HL-60/S4 (cell line): ENCODE measurements around the gene NRSN1.

ENCODE experiments used
- in situ Hi-C: fragments of 300-500 bp; cut with MboI; formaldehyde crosslinking; loops from 2 replicates; pipeline ENCODE4 v1.14.3; 2022; ENCODE audit warnings: low sequenced_read_pairs

NRSN1 gene, protein sequence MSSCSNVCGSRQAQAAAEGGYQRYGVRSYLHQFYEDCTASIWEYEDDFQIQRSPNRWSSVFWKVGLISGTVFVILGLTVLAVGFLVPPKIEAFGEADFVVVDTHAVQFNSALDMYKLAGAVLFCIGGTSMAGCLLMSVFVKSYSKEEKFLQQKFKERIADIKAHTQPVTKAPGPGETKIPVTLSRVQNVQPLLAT

DNA sequence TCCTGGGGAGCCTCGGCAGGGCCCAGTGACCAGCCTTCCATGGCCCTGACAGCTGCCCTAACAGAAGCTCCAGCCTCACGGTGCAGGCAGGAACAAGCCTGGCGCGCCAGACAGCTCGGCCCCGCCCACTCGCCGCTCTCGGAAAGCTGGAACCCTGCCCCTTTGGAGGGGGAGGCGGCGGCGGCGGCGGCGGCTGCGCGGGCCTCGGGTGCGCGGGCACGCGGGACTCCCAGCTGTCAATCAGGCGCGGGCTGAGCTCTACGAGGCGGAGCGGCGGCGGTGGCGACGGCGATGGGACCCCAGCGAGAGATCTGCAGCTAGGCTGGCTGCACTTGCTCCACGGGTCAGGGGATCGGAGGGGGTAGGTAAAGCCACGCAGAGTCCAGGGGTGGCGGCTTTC is at the start of gene NRSN1:
NRSN1 (plus strand) TSS at position 236 of the 400 bp plus-strand sequence. CDS start 8,113 bp downstream, outside the sequence.
- in situ Hi-C loops: no loop called here

DNA sequence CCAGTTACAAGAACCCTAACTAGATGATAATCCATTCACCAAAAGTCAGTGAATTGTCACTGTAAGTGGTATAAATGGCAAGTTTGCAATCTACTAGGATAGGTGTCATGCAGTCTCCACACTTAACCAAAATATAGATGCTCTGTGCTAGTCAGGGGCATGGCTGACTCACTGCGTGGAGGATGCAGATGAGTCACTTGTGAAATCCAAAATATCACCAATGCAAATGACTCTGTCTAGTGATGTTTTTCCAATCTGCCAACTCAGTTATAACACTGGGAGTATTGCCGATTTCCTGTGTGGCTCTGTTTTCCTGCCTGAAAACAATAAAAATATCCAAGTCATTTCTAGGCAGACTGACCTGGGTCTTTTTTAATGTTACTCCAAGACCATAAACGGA is 47.8 kb upstream of the NRSN1 start:
- in situ Hi-C loops: no loop called here

DNA sequence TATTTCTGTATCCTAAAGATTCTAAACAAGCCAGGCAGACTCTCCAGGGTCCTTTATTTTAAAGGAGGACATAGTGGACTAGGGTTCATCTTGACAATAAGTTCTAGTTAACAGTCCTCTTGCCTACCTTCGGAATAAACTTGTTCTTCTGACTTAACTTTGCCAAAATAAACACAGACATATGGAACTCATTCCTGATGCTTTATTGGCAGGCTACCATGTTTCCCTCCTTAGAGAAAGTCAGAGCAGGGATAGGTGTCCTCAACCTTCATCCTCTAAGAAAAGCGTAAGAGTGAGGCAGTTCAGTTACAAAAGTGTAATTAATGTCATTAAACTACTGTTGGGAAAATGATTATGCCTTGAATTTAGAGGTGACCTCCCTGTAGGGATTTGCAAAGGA is 46.9 kb upstream of the NRSN1 start:
- in situ Hi-C loops: no loop called here

DNA sequence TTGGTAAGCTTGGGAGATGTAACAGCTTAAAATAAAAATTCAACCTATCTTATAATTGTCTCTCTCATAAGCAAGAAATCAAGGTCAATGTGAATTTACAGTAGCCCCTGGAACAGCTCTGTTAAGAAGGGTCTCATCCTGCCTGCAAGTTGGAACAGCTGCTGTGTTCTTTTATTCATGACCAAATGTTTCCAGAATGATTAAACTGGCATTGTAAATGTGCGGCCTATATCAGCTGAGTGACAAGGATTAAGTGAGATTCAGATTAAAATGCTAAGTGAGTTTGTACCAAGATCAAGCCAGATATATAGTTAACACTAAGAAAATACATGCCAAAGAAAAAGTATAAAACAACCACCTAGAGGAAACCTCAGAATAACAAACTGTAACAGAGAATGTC is 45.3 kb upstream of the NRSN1 start:
- in situ Hi-C loops: no loop called here

DNA sequence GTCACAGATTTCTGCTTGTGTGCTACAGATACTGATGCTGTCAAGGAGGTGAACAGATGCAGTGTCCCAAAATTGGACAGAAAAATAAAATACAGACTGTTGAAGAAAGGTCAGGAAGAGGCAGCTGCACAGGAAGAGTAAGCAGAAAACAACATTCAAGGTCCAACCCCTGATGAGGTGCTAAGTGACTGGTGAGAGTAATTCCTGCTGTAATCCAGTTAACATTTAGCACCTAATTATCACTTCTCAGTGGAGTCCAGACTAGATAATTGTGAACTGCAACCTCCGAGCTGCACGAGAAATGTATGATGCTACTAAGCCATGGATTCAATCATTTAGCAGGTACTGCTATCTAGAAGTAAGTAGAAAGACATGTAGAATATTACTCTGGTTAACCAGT is 36.3 kb upstream of the NRSN1 start:
- in situ Hi-C loops: no loop called here

DNA sequence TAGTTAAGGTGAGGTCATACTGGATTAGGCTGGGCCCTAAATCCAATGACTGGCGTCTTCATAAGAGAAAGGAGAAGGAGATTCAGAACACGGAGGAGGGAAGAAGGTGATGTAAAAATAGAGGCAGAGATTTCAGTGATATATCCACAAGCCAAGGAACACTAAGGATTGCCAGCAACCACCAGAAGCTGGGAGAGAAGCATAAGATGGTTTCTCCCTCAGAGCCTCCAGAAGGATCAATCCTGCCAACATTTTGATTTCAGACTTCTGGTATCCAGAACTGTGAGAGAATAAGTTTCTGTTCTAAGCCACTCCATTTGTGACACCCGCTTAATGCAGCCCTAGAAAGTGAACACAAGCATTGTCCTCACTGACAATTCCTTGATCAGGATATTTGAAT is 33.6 kb upstream of the NRSN1 start:
- in situ Hi-C loops: no loop called here

DNA sequence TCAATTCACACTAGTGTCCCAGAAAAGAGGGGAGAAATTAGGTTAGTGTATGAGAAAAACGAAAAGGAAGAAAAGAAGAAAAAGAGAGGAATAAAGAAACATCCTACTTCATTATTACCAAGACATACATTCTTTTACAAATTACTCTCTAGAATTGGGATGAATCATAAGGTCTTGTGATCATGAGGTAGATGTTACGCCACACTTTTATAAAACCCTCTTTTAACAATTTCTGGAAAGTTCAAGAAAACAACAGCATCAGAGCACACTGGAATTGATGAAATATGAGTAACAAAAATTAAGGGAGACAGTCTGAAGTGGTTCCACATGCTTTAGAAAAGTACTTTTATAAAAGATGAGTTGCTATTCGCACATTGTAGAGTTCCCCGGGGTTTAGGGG is 32.6 kb upstream of the NRSN1 start:
- in situ Hi-C loops: no loop called here

DNA sequence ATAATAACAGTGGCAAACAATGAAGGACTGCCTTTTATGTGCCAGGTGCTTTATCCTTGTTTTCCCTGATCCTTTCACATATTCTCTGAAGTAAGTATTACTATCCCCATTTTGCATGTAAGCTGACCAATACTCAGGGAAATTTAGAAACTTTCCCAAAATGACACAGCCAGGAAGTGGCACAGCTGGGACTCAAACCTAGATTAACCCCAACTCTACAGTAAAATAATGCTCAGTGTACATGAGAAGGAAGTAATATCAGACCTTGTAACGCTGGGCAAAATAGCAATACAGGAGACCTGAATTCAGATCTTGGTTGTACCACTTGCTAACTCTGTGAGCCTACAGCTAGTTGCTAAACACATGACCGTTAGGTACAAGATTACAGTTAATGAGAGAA is 26.8 kb upstream of the NRSN1 start:
- in situ Hi-C loops: no loop called here

DNA sequence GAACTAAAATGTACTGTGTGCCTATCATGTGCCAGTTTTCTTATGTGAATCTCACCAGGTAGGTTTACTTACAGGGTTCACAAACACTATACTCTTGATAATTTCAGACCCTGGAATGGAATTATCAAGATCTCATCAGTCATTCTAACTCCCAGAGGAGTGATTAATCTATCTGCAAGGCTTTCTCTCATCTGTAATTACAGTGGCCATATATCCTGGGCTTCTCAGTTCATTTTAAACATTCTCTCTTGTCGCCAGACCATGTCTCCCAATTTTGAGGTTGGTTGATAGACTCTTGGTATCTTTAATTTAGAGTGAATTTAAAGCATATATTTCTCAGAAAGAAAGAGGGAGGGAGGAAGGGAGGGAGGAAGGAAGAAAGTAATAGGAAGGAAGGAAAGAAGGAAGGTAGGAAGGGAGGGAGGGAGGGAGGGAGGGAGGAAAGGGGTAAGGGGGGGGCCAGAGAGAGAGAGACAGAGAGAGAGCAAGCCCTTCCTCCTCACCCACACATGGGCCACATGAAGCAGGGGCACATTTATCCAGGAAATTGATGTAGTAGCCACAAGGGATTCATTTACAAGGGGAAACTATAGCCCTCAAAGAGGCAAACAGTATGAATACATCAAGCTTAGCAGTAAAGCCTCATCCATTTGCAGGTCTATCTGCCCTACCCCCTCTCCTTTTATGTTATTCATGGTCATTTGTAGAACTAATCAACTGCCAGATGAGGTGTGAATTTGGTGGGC is 25.8 kb upstream of the NRSN1 start:
- in situ Hi-C loops: no loop called here

DNA sequence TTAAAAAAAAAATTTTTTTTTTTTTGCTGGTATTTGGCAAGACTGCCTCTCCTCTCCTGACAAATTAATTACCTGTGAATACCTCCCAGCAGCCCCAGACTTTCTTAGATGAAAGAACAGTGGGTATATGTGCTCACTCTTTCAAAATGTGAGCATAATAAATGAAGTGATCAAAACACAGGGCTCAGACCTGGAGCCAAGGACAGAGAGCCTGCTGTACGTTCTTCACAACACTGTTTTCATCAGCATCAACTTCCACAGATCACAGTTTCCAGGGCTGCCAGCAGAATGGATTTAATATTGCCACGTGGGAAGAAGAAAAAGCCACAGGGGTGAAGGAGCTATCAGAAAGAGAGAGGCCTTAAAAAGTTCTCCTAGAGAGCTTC is 25.3 kb upstream of the NRSN1 start:
- in situ Hi-C loops: no loop called here

DNA sequence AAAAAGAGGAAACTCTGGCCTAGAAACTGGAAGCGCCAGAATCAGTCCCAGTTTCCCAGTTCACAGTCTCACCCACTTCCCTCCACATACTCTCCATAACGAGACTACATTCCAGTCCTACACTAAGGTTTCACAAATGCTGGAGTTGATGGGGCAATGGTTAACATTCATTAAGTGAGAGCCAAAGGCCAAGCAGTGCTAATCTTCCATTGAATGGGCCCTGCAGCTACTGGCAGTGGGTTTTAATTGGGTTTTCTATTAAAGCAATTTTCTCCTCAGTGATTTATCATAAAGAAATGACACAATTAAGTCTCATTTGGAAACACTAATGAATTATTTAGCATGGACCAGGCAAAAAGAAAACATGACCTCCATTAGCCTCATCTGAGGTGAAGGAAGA is 20.8 kb upstream of the NRSN1 start:
- in situ Hi-C loops: no loop called here

DNA sequence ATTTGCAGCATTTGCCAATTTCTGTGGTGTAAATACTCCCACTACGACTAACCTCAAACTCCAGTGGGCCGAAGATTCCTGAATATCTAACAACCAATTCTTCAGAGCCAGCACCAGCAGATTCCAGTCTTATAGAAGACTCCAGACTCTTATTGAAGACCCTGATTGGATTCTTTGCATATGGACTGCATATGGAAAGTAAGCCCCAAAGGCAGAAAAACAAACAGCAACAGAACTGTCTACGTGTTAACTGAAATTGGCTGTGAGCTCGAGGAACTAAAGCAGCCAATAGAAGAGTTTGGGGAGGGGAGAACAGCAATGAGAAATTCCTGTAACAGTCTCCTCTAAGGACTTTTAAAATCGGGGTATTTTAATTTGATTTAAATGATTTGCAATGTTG is 19.7 kb upstream of the NRSN1 start:
- in situ Hi-C loops: no loop called here

DNA sequence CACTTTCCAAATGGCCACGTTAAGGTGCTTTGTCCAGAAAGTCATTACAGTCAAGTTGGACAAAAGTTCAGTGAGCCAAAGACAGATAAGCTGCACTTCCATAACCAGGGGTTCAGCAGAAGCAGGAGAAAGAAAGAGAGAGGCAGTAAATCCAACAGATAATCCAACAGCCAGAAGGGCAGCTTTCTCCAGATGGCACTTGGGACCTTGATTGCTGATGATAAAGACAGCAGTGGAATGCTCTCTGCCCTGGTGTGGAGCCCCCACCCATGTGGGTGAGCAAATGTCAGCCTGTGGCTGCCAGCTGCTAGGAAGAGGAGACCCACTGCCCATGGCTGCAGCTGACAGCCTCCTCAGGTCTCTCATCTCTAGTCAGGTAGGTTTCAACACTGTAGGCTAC is 18.7 kb upstream of the NRSN1 start:
- in situ Hi-C loops: no loop called here

DNA sequence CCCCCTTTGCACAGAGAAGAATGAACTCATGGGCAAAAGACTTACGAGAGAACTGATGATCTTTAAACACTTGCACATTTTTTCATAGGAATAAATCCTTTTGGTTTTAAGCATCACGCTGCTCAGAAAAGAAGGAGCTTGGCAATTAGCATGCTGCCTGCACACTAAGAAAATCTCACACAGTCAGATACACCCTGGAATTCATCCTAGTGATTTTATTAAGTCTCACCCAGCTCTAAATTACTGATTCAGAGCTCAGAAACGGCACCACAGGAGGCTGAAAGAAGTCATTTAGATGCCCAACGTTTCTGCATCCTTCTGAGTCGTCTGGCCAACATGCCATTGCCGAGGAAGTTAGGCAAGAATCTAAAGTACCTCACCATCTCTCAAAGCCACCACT is 18.0 kb upstream of the NRSN1 start:
- in situ Hi-C loops: no loop called here

DNA sequence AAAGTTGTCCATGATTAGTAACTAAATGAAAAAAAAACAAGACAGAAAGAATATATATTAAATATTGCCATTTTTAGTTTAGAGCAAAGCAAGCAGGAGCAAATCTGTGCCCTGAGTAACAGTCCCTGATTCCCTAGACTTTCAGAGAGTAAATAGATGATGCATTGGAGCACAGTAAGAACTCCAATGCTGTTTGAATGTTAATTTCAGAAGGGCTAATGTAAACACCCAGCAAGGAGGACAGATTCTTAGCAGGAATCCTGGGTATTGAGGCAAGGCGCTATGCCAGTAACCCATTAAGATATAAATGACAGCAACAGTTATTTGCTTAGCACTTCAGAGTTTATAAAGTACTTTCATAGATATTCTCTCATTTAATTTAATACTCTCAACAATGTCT is 15.6 kb upstream of the NRSN1 start:
- in situ Hi-C loops: no loop called here

DNA sequence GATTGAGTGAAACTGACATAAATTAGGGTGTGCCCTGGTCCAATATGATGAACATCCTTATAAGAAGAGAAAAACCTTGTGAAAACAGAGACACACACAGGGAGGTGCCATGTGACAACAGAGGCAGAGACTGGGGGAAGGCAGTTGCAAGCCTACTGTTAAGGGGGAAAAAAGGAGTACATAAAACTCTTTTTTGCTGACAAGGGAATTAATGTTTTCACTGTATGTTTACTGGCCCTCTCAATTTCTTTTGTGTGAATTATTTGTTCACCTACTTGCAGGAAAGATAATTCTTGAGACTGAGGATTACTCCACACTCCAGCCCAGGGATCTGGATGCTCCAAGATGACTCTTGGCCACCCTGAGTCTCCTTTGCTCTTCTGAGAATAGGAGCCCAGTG is 12.1 kb upstream of the NRSN1 start:
- in situ Hi-C loops: no loop called here

DNA sequence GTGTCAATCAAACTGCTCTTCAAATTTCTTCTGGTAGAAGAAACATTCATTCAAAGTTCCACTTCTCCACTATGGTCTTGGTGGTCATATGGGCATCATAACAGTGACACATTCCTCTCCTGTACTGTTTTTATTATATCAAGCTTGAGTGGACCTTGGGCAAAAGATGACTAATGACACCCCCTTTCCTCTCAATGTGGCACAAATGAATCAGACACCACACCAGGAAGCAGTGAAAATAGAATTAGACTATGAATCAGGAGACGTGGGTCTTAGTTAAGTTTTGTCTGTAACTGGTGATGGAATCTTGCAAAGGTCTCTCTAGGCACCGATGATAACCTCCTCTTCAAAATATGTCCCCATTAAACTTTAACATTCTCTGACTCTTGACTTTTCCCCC is 9.0 kb upstream of the NRSN1 start:
- in situ Hi-C loops: no loop called here

DNA sequence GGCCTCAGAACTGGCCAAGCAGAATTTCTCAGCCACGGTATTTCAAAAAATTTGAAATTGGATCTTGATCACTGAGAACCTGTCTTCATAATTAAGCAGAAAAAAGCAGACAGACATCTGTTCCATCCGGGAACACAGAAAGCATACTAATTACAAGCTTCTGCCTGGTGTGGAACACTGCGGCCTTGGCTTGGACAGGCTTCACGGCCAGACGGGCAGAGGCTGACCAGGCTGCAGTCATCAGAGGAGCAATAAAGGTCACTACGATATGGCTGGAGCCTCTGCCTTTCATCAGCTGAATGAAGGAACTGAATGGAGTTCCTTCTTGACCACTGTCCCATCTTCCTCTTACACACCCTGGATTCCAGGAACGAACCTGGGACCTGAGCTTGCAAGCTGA is 3.9 kb upstream of the NRSN1 start:
- in situ Hi-C loops: no loop called here

DNA sequence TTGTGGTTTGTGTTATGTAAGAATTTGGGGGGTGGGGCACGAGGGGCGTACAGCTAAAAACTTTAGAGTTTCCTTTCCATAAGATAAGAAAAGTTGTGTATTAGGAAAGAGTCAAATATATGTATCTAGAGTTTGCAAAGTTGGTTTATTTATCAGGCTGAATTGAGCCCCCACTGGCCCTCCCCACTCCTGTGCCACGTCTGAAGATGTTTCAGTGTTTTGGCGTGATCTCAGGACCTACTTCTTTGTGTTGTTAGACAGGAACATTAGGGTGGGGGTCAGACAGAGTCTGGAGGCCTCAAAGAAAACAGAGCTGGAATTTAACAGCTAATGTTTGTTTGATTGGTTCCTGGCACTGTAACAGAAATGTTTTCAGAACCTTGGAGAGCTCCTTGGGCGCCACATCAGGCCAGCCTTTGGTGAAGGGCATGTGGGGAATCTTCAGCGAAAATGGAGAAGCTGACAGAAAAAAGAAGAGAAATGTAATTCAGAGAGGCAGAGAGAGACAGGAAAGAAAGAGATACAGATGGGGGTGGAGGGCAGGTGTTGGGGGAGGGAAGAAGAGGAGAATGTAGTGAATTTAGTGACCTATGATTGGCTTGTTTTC is 674 bp downstream of the NRSN1 start:
- in situ Hi-C loops: no loop called here

DNA sequence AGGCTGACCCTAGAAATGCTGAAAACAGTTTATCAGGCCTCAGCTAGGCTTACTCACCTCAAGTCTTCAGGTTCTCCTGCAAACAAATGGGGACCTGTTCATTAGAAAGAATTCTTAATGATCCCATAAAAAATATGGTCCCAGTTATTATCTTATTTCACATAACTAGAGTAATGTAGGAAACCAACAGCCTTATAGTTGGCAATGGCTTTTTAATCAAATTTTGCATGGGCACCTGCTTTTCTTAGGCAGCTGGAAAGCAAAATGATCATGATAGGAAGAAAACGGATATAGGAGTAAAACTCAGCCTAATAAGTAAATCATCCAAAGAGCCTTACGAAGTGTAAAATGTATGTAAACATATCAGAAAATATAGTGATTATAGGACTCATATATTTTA is 1.3 kb downstream of the NRSN1 start:
- in situ Hi-C loops: no loop called here

DNA sequence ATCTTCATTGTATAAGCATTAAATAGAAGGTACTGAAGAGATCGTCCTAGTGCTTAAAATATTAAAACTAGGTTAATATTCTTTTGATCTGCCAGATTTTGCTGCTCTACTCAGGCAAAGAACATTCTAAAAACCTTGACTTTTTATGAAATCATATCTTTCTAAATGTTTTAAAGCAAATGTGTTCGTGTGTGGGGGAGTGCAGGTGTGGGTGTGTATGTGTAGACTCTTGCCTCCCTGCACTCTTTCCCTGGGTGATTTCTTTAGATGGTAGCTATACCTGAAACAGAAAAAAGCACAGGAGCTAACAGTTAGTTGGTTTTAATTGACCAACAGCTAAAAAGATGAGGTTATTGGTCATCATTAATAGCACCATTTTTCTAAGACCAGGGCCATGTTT is 5.7 kb downstream of the NRSN1 start:
- in situ Hi-C loops: no loop called here

DNA sequence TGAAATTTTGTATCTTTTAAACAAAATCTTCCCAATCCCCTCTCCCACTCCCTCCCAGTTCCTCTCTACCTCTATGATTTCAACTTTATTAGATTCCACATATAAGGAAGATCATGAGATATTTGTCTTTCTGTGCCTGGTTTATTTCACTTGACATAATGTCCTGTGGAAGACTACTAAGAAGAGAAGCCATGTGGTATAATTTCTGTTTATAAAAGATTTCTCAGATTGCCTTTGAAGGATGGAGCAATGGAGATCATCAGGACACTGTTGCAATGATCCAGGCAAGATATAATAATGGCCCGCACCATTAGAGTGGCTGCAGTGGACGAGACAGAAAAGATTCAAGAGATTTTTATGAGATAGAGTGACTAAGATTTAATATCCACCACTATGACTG is 13.1 kb downstream of the NRSN1 start:
- in situ Hi-C loops: no loop called here

DNA sequence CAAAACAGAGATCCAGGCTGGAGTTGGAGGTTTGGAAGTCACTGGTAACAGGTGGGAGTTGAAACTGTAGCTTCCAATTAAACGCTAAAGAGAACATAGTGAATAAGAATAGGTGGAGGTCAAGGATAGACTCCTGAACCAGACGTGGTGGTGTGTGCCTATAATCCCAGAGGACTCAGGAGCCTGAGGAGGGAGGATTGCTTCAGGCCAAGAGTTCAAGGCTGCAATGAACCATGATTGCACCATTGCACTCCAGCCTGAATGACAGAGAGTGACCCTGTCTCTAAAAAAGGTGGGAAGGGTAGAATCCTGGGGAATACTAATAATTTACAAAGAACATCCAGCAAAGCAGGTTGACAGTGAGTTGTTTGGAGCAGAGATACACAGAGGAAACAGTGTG is 13.6 kb downstream of the NRSN1 start:
- in situ Hi-C loops: no loop called here
